Parathyroid adenoma (tissue), 2 donors: ENCODE measurements around the gene PRKCA.

Experiments used
- H2AFZ ChIP-seq: fragments of 300-600 bp; sonication (generic); one replicate; pipeline ENCODE4 v1.7.0; 2017; ENCODE audit warnings: antibody characterized with exemption, mild to moderate bottlenecking
- H3K27ac ChIP-seq: fragments of 300-600 bp; sonication (generic); one replicate; pipeline ENCODE4 v1.7.0; 2017
- H3K27me3 ChIP-seq: fragments of 300-600 bp; sonication (generic); one replicate; pipeline ENCODE4 v1.7.0; 2017; ENCODE audit warnings: low read length; ENCODE audit not compliant: control insufficient read depth, insufficient read depth
- H3K36me3 ChIP-seq: fragments of 300-600 bp; sonication (generic); one replicate; pipeline ENCODE4 v1.7.0; 2017; ENCODE audit warnings: low read length; ENCODE audit not compliant: control insufficient read depth, insufficient read depth
- H3K4me1 ChIP-seq: fragments of 300-600 bp; sonication (generic); one replicate; pipeline ENCODE4 v1.7.0; 2017; ENCODE audit warnings: control low read depth
- H3K4me2 ChIP-seq: fragments of 300-600 bp; sonication (generic); one replicate; pipeline ENCODE4 v1.7.0; 2017; ENCODE audit warnings: low read length
- H3K4me3 ChIP-seq: fragments of 300-600 bp; sonication (generic); one replicate; pipeline ENCODE4 v1.7.0; 2017; ENCODE audit warnings: low read depth, low read length
- H3K79me2 ChIP-seq: fragments of 300-600 bp; sonication (generic); one replicate; pipeline ENCODE4 v1.7.0; 2017; ENCODE audit warnings: control low read depth
- H3K9ac ChIP-seq: fragments of 300-600 bp; sonication (generic); one replicate; pipeline ENCODE4 v1.7.0; 2017; ENCODE audit warnings: mild to moderate bottlenecking
- H3K9me3 ChIP-seq: fragments of 300-600 bp; sonication (generic); one replicate; pipeline ENCODE4 v1.7.0; 2017; ENCODE audit warnings: low read length; ENCODE audit not compliant: control insufficient read depth
- TF ChIP-seq, protein P1 (sequence below): fragments of 300-600 bp; sonication (generic); IDR thresholded peaks from one replicate; pipeline ENCODE4 v1.7.0; 2017; ENCODE audit warnings: antibody characterized with exemption, mild to moderate bottlenecking
- donor health status: primary hyperparathyroidism.

Gene PRKCA

DNA sequence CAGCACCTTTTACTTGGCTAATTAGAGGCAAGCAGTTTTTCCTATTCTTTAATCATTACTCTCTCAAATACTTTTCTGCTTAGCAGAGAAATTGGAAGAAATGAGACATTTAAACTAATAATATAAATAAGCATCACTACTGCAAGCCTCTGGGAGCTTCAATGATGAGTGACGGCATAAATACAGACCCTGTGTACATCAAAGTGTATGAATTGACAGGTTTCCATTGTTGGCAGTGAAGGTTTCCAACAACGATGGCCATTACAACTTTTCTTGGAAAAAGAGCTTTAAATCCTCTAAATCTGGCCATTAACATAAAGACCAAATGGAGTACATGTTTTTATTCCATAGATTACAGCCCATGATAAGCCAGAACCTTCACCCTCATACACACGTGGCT is 493.1 kb downstream of the PRKCA start:
- Histone ChIP-seq H2AFZ (no peak overlapping the region), H3K4me2 (no peak overlapping the region), H3K4me3 (no peak overlapping the region), H3K27me3 (no peaks in the 10 kb centered on the region), H3K9ac (no peak overlapping the region), H3K27ac (no peak overlapping the region), H3K79me2 (no peaks in the 10 kb centered on the region), H3K4me1 (no peaks in the 10 kb centered on the region), H3K9me3 (no peaks in the 10 kb centered on the region), H3K36me3 (no peaks in the 10 kb centered on the region)
- TF ChIP-seq, protein P1, sequence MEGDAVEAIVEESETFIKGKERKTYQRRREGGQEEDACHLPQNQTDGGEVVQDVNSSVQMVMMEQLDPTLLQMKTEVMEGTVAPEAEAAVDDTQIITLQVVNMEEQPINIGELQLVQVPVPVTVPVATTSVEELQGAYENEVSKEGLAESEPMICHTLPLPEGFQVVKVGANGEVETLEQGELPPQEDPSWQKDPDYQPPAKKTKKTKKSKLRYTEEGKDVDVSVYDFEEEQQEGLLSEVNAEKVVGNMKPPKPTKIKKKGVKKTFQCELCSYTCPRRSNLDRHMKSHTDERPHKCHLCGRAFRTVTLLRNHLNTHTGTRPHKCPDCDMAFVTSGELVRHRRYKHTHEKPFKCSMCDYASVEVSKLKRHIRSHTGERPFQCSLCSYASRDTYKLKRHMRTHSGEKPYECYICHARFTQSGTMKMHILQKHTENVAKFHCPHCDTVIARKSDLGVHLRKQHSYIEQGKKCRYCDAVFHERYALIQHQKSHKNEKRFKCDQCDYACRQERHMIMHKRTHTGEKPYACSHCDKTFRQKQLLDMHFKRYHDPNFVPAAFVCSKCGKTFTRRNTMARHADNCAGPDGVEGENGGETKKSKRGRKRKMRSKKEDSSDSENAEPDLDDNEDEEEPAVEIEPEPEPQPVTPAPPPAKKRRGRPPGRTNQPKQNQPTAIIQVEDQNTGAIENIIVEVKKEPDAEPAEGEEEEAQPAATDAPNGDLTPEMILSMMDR, result no peak

DNA sequence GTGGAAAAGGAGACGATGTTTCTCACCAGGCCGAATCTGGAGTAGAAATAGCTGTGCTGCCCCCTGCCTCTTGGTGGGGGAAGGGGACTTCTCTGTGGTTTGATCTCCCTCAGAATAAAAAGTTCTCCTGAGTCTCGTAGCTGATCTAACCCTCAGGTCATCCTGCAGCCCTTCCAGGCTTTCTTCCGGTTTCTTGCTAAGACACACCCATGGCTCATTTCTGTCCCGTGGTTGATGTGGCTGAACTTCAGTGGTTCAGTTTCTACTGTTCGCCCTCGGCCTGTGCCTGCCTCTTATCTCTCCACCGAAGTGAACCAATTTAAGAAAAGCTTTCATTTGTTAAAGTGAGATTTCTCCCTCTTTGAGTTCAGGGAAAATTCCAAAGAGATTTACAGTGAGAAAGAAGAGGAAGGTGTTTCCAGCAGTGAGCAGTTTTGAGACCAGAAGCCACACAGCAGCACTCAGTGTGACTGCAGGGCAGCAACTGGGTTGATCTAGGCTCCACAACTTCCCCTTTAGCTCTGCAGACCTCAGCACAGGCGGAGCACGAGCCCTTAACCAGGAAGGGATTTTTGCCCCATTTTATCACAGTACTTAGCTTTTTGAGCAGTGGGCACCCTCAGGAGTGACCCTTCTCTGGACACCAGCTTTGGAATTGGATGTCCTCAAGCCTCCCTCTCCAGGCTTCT is 497.6 kb downstream of the PRKCA start:
- TF ChIP-seq, protein P1, result no peak
- Histone ChIP-seq H3K36me3 (no peaks in the 10 kb centered on the region), H3K4me1 (no peaks in the 10 kb centered on the region), H3K9ac (no peak overlapping the region), H3K27ac (no peak overlapping the region), H3K79me2 (no peaks in the 10 kb centered on the region), H3K4me3 (no peak overlapping the region), H3K9me3 (no peaks in the 10 kb centered on the region), H3K27me3 (no peaks in the 10 kb centered on the region), H3K4me2 (no peak overlapping the region), H2AFZ (no peak overlapping the region)

DNA sequence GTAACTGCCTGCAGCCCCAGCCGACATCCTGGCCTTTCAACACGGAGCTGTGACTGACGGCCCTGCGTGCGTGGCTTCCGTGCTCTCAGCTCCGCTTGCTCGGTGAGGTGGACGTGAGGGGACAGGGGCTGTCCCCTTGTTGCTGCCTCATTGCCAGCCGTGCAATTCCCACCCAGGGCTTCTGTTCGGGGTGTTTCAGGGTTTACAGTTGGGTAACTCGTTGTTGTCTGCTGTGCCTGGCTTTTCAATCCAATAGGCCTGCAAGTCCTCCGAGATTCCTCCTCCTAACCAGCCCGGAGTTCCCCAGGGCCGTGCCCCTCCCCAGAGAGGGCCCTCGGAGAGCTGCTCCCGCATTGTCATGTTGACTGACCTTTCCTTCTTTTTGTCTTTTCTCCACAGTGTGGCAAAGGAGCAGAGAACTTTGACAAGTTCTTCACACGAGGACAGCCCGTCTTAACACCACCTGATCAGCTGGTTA is 501.1 kb downstream of the PRKCA start:
- Histone ChIP-seq H3K4me2 (no peak overlapping the region), H3K9ac (no peak overlapping the region), H3K27ac (no peak overlapping the region), H3K79me2 (no peaks in the 10 kb centered on the region), H3K4me3 (no peak overlapping the region), H3K9me3 (no peaks in the 10 kb centered on the region), H2AFZ (no peak overlapping the region), H3K4me1 (no peaks in the 10 kb centered on the region), H3K36me3 (no peaks in the 10 kb centered on the region), H3K27me3 (no peaks in the 10 kb centered on the region)
- TF ChIP-seq, protein P1, result no peak

DNA sequence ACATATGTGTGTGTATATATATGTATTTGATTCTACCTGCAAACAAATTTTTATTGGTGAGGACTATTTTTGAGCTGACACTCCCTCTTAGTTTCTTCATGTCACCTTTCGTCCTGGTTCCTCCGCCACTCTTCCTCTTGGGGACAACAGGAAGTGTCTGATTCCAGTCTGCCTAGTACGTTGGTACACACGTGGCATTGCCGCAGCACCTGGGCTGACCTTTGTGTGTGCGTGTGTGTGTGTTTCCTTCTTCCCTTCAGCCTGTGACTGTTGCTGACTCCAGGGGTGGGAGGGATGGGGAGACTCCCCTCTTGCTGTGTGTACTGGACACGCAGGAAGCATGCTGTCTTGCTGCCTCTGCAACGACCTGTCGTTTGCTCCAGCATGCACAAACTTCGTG is 503.2 kb downstream of the PRKCA start:
- Histone ChIP-seq H3K4me3 (no peak overlapping the region), H3K36me3 (no peaks in the 10 kb centered on the region), H2AFZ (no peak overlapping the region), H3K4me1 (no peaks in the 10 kb centered on the region), H3K27me3 (no peaks in the 10 kb centered on the region), H3K9me3 (no peaks in the 10 kb centered on the region), H3K79me2 (no peaks in the 10 kb centered on the region), H3K4me2 (no peak overlapping the region), H3K27ac (no peak overlapping the region), H3K9ac (no peak overlapping the region)
- TF ChIP-seq, protein P1, result no peak

DNA sequence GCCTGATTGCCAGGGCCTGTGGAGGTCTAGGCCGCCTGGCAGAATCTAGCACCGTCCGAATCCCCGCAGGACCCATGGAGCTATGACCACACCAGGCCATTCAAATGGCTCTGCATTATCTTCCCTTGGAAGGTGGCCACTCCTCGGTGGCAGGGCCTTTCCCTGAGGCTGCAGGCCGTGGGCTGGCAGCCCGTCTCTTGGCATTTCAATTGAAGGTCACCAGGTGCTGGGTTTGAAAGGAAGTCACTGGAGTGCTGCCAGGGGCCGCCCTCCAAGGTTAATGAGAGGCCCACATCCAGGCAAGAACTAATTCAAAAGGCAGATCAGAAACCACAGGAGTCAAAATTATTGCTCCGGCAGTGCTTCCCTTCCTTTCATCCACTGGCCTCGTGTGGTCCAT is 504.8 kb downstream of the PRKCA start:
- Histone ChIP-seq H3K36me3 (no peaks in the 10 kb centered on the region), H3K27me3 (no peaks in the 10 kb centered on the region), H3K4me3 (no peak overlapping the region), H3K9me3 (no peaks in the 10 kb centered on the region), H3K27ac (no peak overlapping the region), H3K9ac (no peak overlapping the region), H3K4me2 (no peak overlapping the region), H2AFZ (no peak overlapping the region), H3K4me1 (no peaks in the 10 kb centered on the region), H3K79me2 (no peaks in the 10 kb centered on the region)
- TF ChIP-seq, protein P1, result no peak
